ENCODE measurements around the gene KRT1. TPM values are rescaled to one million over a fixed set of nuclear protein-coding genes. Genes with fewer than 3 reads are reported as not detected.

KRT1 gene
- total RNA-seq, 1 donor from 2014 or later, result 3.4 TPM

DNA sequence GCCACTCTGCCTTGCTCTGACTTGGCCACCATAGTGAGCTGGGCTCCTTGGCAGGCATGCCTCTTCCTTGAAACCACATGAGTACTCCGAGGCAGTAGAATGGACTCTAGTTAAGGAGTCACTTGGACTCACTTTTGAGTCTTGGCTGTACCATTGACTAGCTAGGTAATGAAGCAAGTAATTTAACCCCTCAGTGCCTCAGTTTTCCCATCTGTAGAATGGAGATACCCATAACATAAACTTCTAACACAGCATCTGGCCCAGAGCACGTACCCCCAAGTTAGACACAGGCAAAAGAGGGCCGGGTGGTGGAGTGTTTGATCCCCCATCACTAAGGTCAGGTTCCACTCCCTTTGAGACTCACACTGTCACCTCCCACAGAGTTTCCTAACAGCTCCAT lies 14.8 kb upstream of the KRT1 start:
- DNase-seq (ENCODE audit: low spot score), result no peak
- Mint-ChIP-seq H3K4me3 (ENCODE audit: low read depth) (no peak overlapping the region), H3K36me3 (ENCODE audit: low read depth) (no peaks in the 10 kb centered on the region), H3K9me3 (no peaks in the 10 kb centered on the region), H3K27me3 (ENCODE audit: low read depth) (peaks cover 39% of the 10 kb centered on the region), H3K27ac (no peak overlapping the region), H3K4me1 (ENCODE audit: low read depth) (peaks cover 8% of the 10 kb centered on the region)
- intact Hi-C loops (cut with micrococcal nuclease), result no loop called here

DNA sequence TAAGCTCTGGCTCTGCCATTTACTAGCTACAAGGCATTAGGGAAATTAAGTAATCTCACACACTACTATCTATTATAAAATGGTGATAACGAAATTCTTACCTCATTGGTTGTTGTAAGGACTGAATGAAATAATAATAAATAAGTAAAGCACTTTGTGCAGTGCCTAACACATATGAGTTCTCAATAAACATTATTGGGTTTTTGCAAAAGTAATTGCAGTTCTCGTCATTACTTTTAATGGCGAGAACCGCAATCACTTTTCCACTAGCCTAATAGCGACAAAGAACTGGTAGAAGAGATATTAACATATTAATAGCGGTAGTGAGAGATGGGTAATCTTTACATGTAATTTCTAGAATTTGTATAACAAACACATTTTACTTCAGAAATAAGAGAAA lies 13.9 kb upstream of the KRT1 start:
- peaks cover 8% of the 10 kb centered on the region for H3K4me1 Mint-ChIP-seq (ENCODE audit: low read depth)
- H3K4me3 Mint-ChIP-seq (ENCODE audit: low read depth), result no peak overlapping the region
- H3K27ac Mint-ChIP-seq, result no peak overlapping the region
- H3K36me3 Mint-ChIP-seq (ENCODE audit: low read depth), result no peaks in the 10 kb centered on the region
- H3K9me3 Mint-ChIP-seq, result no peaks in the 10 kb centered on the region
- H3K27me3 Mint-ChIP-seq (ENCODE audit: low read depth), result peaks cover 40% of the 10 kb centered on the region
- no peak for DNase-seq (ENCODE audit: low spot score)
- intact Hi-C loops (cut with micrococcal nuclease), result no loop called here

DNA sequence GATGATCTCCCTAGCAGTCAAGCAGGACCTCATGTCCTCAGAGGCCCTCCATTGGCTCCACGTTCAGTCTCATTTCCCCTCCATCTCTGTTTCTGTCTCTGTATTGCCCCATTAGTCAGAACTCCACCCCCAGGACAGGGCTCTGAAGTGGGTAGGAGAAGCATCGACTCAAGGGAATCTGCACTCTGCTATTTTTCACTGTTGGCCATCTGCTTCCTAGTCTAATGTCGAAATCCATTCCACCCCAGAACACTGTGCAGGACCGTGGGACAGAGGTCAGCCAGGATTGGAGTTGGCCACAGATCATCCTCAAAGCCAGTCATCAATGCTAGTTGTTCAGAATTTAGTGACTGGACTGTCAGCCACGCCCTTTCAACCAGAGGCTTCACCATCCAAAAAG lies 13.1 kb upstream of the KRT1 start:
- Mint-ChIP-seq H3K27me3 (ENCODE audit: low read depth) (peaks cover 47% of the 10 kb centered on the region), H3K36me3 (ENCODE audit: low read depth) (no peaks in the 10 kb centered on the region), H3K9me3 (no peaks in the 10 kb centered on the region)

DNA sequence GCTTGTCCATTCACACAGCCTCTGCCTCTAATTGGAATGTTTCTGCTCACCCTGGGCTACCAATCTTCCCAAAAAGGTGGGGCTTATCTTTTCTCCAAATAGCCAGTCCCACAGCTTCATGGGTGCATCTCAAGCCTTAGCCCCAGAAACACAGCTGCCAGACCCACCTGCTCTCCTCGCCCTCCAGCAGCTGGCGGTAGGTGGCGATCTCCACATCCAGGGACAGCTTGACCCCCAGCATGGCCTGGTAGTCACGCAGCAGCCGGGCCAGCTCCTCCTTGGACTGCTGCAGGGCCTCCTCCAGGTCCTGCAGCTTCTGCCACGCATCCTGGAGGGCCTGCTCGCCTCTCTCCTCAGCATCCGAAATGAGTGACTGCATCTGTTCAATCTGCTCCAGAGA lies 12.0 kb upstream of the KRT1 start:
- DNase-seq (ENCODE audit: low spot score), result no peak
- intact Hi-C loops (cut with micrococcal nuclease), result no loop called here
- Mint-ChIP-seq H3K9me3 (no peaks in the 10 kb centered on the region), H3K4me3 (ENCODE audit: low read depth) (no peak overlapping the region), H3K4me1 (ENCODE audit: low read depth) (peaks cover 15% of the 10 kb centered on the region), H3K27me3 (ENCODE audit: low read depth) (peaks cover 51% of the 10 kb centered on the region), H3K27ac (no peak overlapping the region), H3K36me3 (ENCODE audit: low read depth) (no peaks in the 10 kb centered on the region)

More for the DNA sequence above, 13.1 kb upstream of the KRT1 start:
- no peak overlapping the region for H3K4me3 Mint-ChIP-seq (ENCODE audit: low read depth)
- no peak for DNase-seq (ENCODE audit: low spot score)
- intact Hi-C loops (cut with micrococcal nuclease), result no loop called here
- H3K27ac Mint-ChIP-seq, result no peak overlapping the region
- peaks cover 8% of the 10 kb centered on the region for H3K4me1 Mint-ChIP-seq (ENCODE audit: low read depth)

DNA sequence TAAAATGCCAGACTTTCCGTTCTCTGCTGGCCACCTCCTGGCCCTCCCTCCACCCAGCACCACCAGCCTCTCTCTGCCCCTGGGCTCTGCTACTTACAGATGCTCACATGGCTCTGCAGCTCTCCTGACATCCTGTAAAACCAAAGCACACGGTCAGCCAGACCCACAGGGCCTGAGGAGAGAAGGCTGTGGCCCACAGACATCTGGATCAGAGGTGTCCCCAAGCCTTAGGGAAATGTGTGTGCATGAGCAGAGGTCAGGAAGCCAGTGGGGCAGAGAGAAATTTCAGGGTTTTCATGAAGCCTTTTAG lies 11.6 kb upstream of the KRT1 start:
- DNase-seq (ENCODE audit: low spot score), result no peak
- Mint-ChIP-seq H3K9me3 (no peaks in the 10 kb centered on the region), H3K4me3 (ENCODE audit: low read depth) (no peak overlapping the region), H3K4me1 (ENCODE audit: low read depth) (peaks cover 16% of the 10 kb centered on the region), H3K27me3 (ENCODE audit: low read depth) (peaks cover 51% of the 10 kb centered on the region), H3K36me3 (ENCODE audit: low read depth) (no peaks in the 10 kb centered on the region), H3K27ac (no peak overlapping the region)
- intact Hi-C loops (cut with micrococcal nuclease), result no loop called here

DNA sequence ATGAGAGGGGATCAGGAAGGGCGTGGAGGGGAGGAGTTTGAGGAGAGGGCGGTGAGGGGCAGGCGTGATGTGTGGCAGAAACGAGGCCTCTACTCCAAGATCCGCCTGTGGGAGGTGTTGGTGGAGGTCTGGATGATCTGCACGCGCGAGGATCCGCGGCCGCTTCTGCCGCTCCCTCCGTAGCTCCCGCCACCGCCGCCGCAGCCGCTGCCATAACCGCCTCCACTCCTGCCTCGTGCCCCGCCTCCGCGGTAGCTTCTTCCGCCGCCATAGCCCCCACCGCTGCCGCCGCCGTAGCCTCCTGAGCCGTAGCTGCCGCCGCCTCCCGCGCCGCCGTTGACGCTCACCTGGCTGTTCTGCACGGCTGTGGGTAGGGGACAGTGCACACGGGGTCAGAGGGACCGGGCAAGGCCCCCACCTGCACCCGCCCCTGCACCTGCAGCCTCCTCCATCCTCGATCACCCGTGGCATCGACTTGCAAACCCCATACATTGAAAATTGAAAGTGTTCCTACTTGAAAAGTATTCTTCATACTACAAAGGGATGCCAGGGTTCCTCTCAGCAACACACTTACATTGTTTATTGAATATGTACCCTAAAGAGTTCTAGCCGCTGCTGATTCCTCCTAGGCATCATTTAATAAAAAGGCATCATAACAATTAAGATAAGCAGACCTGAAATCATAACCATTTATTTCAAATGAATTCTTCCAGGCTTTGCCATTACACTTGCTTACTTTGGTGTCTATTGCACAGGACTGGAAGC lies 11.1 kb upstream of the KRT1 start:
- peak overlapping the region; percentile 60 for H3K4me3 Mint-ChIP-seq (ENCODE audit: low read depth)
- peaks cover 53% of the 10 kb centered on the region for H3K27me3 Mint-ChIP-seq (ENCODE audit: low read depth)
- peak; percentile 29 for DNase-seq (ENCODE audit: low spot score)
- no peaks in the 10 kb centered on the region for H3K36me3 Mint-ChIP-seq (ENCODE audit: low read depth)
- intact Hi-C loops (cut with micrococcal nuclease), result no loop called here
- no peak overlapping the region for H3K27ac Mint-ChIP-seq
- H3K4me1 Mint-ChIP-seq (ENCODE audit: low read depth), result peaks cover 16% of the 10 kb centered on the region
- no peaks in the 10 kb centered on the region for H3K9me3 Mint-ChIP-seq

DNA sequence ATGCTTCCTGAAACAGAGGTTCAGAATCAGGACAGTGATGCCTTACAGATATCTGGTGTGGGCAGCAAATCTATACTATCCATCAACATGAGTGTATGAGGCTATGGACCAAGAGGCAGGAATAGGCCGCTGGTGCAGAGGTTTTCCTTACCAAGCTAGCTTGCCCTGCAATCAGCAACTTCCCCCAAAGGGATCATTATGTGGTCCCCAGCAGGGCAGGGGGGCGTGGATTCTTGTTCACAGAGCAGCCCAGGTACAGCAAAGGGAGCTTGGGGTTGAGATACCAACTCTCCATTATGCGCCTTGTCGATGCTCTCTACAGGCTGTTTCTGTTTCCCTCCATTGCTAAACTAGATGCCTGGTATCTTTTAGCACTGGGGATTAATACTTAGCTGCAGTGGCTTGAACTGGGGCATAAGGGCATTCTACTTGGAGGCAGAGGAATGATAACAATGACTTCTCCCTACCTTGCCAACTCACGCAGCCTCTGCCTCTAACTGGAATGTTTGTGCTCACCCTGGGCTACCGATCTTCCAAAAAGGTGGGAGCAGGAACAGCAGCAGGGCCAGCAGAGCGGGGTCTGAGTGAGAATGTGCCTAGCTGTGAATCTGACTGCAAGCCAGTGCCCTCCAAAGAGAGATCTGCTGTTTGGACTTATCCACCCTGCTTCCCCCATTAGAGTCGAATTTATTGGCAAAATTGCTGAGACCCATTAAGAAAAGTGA lies 10.3 kb upstream of the KRT1 start:
- no peak overlapping the region for H3K27ac Mint-ChIP-seq
- H3K4me3 Mint-ChIP-seq (ENCODE audit: low read depth), result no peak overlapping the region
- intact Hi-C loops (cut with micrococcal nuclease), result no loop called here
- H3K36me3 Mint-ChIP-seq (ENCODE audit: low read depth), result no peaks in the 10 kb centered on the region
- H3K4me1 Mint-ChIP-seq (ENCODE audit: low read depth), result peaks cover 16% of the 10 kb centered on the region
- peaks cover 53% of the 10 kb centered on the region for H3K27me3 Mint-ChIP-seq (ENCODE audit: low read depth)
- DNase-seq (ENCODE audit: low spot score), result no peak
- H3K9me3 Mint-ChIP-seq, result no peaks in the 10 kb centered on the region

DNA sequence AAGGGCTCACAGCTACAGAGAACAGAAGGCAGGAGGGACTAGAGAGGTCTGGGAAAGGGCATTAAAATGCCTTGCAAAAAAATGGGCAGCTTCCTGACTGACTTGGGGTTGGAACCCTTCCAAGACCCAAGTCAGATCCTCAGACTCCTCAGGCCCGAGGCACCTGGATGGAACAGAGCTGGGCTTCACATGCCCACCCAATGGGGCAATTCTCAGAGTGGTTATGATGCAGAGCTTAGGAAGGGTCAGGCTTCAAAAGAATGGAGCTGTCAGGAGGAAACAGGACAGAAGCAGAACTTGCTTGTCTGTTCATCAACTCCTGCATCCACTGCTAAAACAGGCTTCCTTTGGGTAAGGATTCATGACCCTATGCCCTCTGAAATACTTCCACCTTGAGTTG lies 9.7 kb upstream of the KRT1 start:
- Mint-ChIP-seq H3K27me3 (ENCODE audit: low read depth) (peaks cover 51% of the 10 kb centered on the region), H3K27ac (no peak overlapping the region), H3K36me3 (ENCODE audit: low read depth) (no peaks in the 10 kb centered on the region), H3K4me1 (ENCODE audit: low read depth) (peaks cover 16% of the 10 kb centered on the region), H3K9me3 (no peaks in the 10 kb centered on the region), H3K4me3 (ENCODE audit: low read depth) (no peak overlapping the region)
- intact Hi-C loops (cut with micrococcal nuclease), result no loop called here
- DNase-seq (ENCODE audit: low spot score), result no peak

DNA sequence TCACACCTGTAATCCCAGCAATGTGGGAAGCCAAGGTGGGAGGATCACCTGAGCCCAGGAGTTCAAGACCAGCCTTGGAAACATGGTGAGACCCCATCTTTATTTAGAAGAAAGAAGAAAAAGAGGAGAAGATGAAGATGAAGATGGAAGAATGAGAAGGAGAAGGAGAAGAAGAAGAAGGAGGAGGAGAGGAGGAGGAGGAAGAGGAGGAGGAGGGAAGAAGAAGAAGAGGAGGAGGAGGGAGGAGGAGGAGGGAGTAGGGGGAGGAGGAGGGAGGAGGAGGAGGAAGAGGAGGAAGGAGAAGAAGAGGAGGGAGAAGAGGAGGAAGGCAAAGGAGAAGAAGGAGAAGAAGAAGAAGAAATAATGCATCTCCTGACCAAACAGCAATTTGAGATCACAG lies 9.0 kb upstream of the KRT1 start:
- Mint-ChIP-seq H3K36me3 (ENCODE audit: low read depth) (no peaks in the 10 kb centered on the region), H3K9me3 (no peaks in the 10 kb centered on the region), H3K27ac (no peak overlapping the region), H3K27me3 (ENCODE audit: low read depth) (peaks cover 53% of the 10 kb centered on the region), H3K4me3 (ENCODE audit: low read depth) (no peak overlapping the region), H3K4me1 (ENCODE audit: low read depth) (peaks cover 16% of the 10 kb centered on the region)
- intact Hi-C loops (cut with micrococcal nuclease), result no loop called here
- no peak for DNase-seq (ENCODE audit: low spot score)

DNA sequence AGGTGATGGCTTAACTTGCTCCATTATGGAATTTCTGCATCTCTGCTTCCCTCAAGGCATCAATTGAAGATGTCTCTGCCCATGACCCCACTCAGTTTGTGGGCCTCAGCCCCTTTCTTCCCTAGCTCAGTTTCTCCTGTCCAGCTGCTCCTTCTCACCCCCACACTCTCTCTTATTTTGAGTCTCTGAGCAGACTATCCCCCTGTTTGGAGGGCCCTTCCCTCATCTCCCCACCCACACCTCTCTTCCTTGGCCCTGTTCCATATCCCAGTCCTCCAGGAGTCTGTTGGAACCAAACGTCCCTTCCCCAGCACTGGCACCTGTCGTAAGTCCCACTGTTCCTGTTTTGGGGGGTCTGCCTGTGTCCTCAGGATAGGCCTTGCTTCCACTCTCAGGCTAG lies 8.3 kb upstream of the KRT1 start:
- Mint-ChIP-seq H3K4me3 (ENCODE audit: low read depth) (no peak overlapping the region), H3K9me3 (no peaks in the 10 kb centered on the region), H3K4me1 (ENCODE audit: low read depth) (peaks cover 18% of the 10 kb centered on the region), H3K27ac (no peak overlapping the region), H3K27me3 (ENCODE audit: low read depth) (peaks cover 60% of the 10 kb centered on the region), H3K36me3 (ENCODE audit: low read depth) (no peaks in the 10 kb centered on the region)
- intact Hi-C loops (cut with micrococcal nuclease), result no loop called here
- DNase-seq (ENCODE audit: low spot score), result no peak

DNA sequence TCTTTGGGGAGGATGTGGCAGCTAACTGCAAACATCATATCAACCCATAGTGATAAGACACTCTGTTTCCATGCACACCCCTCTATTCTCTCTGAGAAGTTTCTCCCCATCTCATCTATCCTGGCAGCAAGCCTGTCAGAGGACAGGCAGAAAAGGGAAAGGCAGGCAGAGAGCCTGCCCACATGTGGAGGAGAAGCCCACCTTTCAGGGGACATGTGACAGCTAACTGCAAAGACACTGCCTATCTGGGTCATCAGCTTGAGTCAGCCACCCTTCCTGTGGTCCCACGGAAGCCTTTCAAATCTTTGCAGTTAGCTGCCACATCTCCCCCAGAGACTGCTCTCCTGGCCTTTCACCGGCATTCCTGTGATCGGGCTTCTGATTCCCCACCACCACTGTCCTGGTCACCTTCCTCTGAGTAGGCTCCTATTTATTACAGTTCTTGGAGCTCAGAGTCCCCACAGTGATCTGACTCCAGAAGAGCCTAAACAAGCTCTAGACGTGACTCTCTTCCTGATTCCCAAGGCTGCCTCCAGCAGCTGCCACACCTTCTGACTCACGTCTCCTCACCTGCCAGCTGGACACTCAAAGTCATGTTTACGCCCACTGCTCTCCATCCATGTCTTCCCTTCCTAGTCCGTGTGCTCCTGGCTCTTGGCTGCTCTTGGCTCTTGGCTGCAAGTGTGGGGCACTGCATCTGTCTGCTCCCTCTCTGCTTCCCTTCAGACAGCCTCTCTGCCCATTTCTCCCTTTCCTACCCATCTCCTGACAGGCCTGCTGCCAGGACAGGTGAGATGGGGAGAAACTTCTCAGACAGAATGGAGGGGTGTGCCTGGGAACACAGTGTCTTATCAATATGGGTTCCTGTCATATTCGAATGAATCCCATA lies 7.5 kb upstream of the KRT1 start:
- peaks cover 54% of the 10 kb centered on the region for H3K27me3 Mint-ChIP-seq (ENCODE audit: low read depth)
- no peaks in the 10 kb centered on the region for H3K36me3 Mint-ChIP-seq (ENCODE audit: low read depth)
- peaks cover 19% of the 10 kb centered on the region for H3K4me1 Mint-ChIP-seq (ENCODE audit: low read depth)
- H3K9me3 Mint-ChIP-seq, result no peaks in the 10 kb centered on the region
- H3K27ac Mint-ChIP-seq, result no peak overlapping the region
- DNase-seq (ENCODE audit: low spot score), result no peak
- H3K4me3 Mint-ChIP-seq (ENCODE audit: low read depth), result no peak overlapping the region
- intact Hi-C loops (cut with micrococcal nuclease), result no loop called here

DNA sequence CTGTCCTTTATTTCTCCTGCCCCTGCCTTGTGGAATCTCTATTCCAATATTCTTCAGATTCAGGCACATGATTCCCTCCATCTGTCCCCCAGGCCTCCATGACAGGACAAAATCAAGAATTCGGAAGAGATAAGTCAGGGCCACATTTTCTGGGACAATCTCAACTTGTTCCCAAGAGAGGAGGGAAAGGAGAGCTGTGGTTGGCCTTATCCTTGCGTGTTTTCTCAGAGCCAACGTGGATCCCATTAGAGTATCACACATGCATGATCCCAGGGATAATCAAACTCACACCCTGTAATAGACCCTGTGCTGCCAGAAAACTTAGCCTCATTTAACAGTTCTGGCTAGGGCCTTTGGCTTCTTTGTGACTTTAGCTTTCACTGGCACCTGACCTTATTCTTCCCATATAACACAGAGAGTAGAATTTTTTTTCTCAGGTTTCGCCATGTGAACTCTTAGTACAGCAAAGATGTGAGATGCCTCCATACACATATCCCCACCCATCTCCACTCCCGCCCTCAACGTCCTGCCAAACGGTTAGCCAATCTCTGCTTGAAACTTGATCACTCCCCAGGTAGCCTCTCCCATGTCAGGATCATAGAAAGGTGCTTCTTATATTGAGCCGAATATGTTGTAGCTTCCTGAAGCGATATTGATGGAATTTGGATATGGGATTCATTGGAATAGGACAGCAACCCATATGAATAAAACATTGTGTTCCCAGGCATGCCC lies 6.7 kb upstream of the KRT1 start:
- no peak for DNase-seq (ENCODE audit: low spot score)
- Mint-ChIP-seq H3K36me3 (ENCODE audit: low read depth) (no peaks in the 10 kb centered on the region), H3K27me3 (ENCODE audit: low read depth) (peaks cover 46% of the 10 kb centered on the region), H3K4me3 (ENCODE audit: low read depth) (no peak overlapping the region), H3K4me1 (ENCODE audit: low read depth) (peaks cover 20% of the 10 kb centered on the region), H3K9me3 (no peaks in the 10 kb centered on the region), H3K27ac (no peak overlapping the region)
- intact Hi-C loops (cut with micrococcal nuclease), result no loop called here

Data from activated T-helper 2 cell treated with anti-CD3 and anti-CD28 coated beads, Interferon-gamma antibody, Interleukin-2, Interleukin-4, amounts not matched to agents 10 μg/mL and 5 μg/mL and 100 μg/mL, durations not matched to agents 14 hours and 24 hours and 36 hours (primary cell).